ENCODE data around the gene INSYN2B. TPM values are rescaled to one million over a fixed set of nuclear protein-coding genes. Genes with fewer than 3 reads are reported as not detected.

The INSYN2B gene
- total and polyA plus RNA-seq, 2 of the 8 experiments (the other 6 are each of a cell fraction or from before 2014, with no cell fraction given), result not detected

- no peak for TF ChIP-seq NANOG (IDR thresholded peaks at IDR 0.05; ENCODE audit: insufficient read depth, low read depth, low read length, poor library complexity, severe bottlenecking)
Observed at GRCh38 chr5:169970339-169970738, 10.0 kb downstream of the INSYN2B start (continued).
